HG03045 (cell line): ENCODE results near the gene RFC5.
"Not testable (repeated sequence)": the region's sequence is repeated elsewhere in the genome, so short reads cannot be mapped to it uniquely, and the experiment has no call there.

ENCODE experiments used
- ATAC-seq: cut with Tn5 transposase; IDR thresholded peaks from one replicate; pipeline ENCODE4 v1.9.1; 2021; ENCODE audit warnings: mild to moderate bottlenecking, moderate library complexity; ENCODE audit not compliant: unreplicated experiment

Gene RFC5

GRCh38 chr12:118016424-118017264 lies at the start of gene RFC5:
Gene RFC5 (plus strand): TSS chr12:118016703. CDS start chr12:118016828, 125 bp downstream.
- peak; percentile 99 for ATAC-seq

GRCh38 chr12:117967043-117967442 lies 49.5 kb upstream of the RFC5 start:
- ATAC-seq: no peak

GRCh38 chr12:117967512-117967911 lies 49.0 kb upstream of the RFC5 start:
- no peak for ATAC-seq

- ATAC-seq: no peak
Measured at GRCh38 chr12:117968151-117968789, 48.2 kb upstream of the RFC5 start.

GRCh38 chr12:117968826-117969659 lies 47.5 kb upstream of the RFC5 start, which contains the start of gene KSR2:
Gene KSR2 (minus strand): TSS chr12:117968990. CDS start chr12:117968255, 735 bp downstream.
- peak; percentile 69 for ATAC-seq

GRCh38 chr12:117970334-117970733 lies 46.2 kb upstream of the RFC5 start:
- no peak for ATAC-seq

- no peak for ATAC-seq
Measured at GRCh38 chr12:117972301-117972700, 44.2 kb upstream of the RFC5 start.

- no peak for ATAC-seq
Measured at GRCh38 chr12:117975006-117975405, 41.5 kb upstream of the RFC5 start.

GRCh38 chr12:117977373-117977772 lies 39.1 kb upstream of the RFC5 start:
- ATAC-seq: no peak

- no peak for ATAC-seq
Measured at GRCh38 chr12:117980616-117981015, 35.9 kb upstream of the RFC5 start.

GRCh38 chr12:117981267-117981666 lies 35.2 kb upstream of the RFC5 start:
- ATAC-seq: no peak

- ATAC-seq: no peak
Measured at GRCh38 chr12:117985182-117985581, 31.3 kb upstream of the RFC5 start.

GRCh38 chr12:117986705-117987469 lies 29.6 kb upstream of the RFC5 start:
- no peak for ATAC-seq

- no peak for ATAC-seq
Measured at GRCh38 chr12:117994551-117995438, 21.7 kb upstream of the RFC5 start.

GRCh38 chr12:117998719-117999118 lies 17.8 kb upstream of the RFC5 start:
- no peak for ATAC-seq

- not testable (repeated sequence) for ATAC-seq
Measured at GRCh38 chr12:117999806-118000205, 16.7 kb upstream of the RFC5 start.

- no peak for ATAC-seq
Measured at GRCh38 chr12:118010903-118011302, 5.6 kb upstream of the RFC5 start.

GRCh38 chr12:118011377-118011776 lies 5.1 kb upstream of the RFC5 start:
- ATAC-seq: no peak

GRCh38 chr12:118011961-118012360 lies 4.5 kb upstream of the RFC5 start:
- no peak for ATAC-seq

GRCh38 chr12:118013283-118013682 lies 3.2 kb upstream of the RFC5 start:
- no peak for ATAC-seq
